ENCODE data around the gene ZNF165. TPM values are rescaled to one million over a fixed set of nuclear protein-coding genes. Genes with fewer than 3 reads are reported as not detected.
"Not testable (repeated sequence)": the region's sequence is repeated elsewhere in the genome, so short reads cannot be mapped to it uniquely, and the experiment has no call there.

The ZNF165 gene
- total RNA-seq (under 1 TPM; 0.24 to 0.42 TPM), polyA plus RNA-seq (1 to 10 TPM in 1 of 2 donors, under 1 TPM in 1; 0.61 to 2.1 TPM)
- long read RNA-seq, donor 1, partial matches to known transcripts: 0 of 3 reads
- long read RNA-seq, donor 1, other reads (novel, unspliced or antisense): 3 of 3 reads
- long read RNA-seq, donor 2, partial matches to known transcripts: 0 of 1 reads
- long read RNA-seq, donor 2, other reads (novel, unspliced or antisense): 1 of 1 reads

DNA sequence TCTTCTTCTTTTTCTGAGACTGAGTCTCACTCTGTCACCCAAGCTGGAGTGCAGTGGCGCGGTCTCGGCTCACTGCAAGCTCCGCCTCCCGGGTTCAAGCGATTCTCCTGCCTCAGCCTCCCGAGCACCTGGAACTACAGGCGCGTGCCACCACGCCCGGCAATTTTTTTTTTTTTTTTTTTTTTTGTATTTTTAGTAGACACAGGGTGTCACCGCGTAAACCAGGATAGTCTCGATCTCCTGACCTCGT, at the start of gene ZNF165:
TSS of gene ZNF165 (plus strand) at position 188 of the 250 bp plus-strand sequence. CDS start 4,913 bp downstream, outside the sequence.
- intact Hi-C loops (cut with DNase I): loop anchor here (5.0 to 10.0 kb wide), 3 partner anchors 42 to 144 kb away; partner anchors contain the start of genes ZSCAN16 (in 1 of the 2) and ZSCAN9 (in 1 of the 2)
- DNase-seq; H3K4me1 ChIP-seq (ENCODE audit: control insufficient read depth in 1 of 2, insufficient read depth in 2 of 2, low read length in 2 of 2); H3K27me3 ChIP-seq (ENCODE audit: control insufficient read depth in 1 of 2, insufficient read depth in 2 of 2, low read length in 1 of 2); H3K36me3 ChIP-seq (ENCODE audit: control insufficient read depth in 1 of 2, insufficient read depth in 2 of 2, low read length in 1 of 2); H3K9me3 ChIP-seq (ENCODE audit: control insufficient read depth, low read length); ATAC-seq (ENCODE audit: low FRiP score): not testable (repeated sequence)
- peak within 1 kb of the TSS; percentile 64 to 71 for H3K4me3 ChIP-seq (ENCODE audit: low read length in 2 of 2)
- 1 to 5% methylated on average over 15 of the region's 15 CpGs for WGBS, 2 donors
- peak within 1 kb of the TSS in 1 of 2 donors; percentile 29 for H3K27ac ChIP-seq (ENCODE audit: low read depth in 1 of 2, low read length in 2 of 2)

DNA sequence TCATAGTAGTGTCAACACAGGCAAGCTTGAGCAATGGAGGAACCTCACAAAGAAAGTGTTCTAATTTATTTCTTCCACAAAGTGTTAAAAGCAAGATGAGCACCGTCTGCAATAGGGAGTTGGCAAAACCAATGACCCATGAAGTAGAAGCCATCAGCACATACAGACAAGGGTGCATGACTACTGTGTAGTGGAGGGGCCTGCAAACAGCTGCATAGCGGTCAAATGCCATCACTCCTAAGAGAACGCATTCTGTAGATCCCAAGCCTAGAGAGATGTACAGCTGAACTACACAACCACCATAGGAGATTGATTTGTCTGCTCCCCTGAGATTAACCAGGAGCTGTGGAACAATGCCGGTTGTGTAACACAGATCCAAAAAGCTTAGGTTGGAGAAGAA, 26.8 kb upstream of the ZNF165 start:
- Histone ChIP-seq H3K36me3 (ENCODE audit: control insufficient read depth in 1 of 2, insufficient read depth in 2 of 2, low read length in 1 of 2) (no peaks in the 10 kb centered on the region), H3K27ac (ENCODE audit: low read depth in 1 of 2, low read length in 2 of 2) (no peak overlapping the region), H3K9me3 (ENCODE audit: control insufficient read depth, low read length) (no peaks in the 10 kb centered on the region), H3K27me3 (ENCODE audit: control insufficient read depth in 1 of 2, insufficient read depth in 2 of 2, low read length in 1 of 2) (no peaks in the 10 kb centered on the region), H3K4me1 (ENCODE audit: control insufficient read depth in 1 of 2, insufficient read depth in 2 of 2, low read length in 2 of 2) (no peaks in the 10 kb centered on the region), H3K4me3 (ENCODE audit: low read length in 2 of 2) (no peak overlapping the region)
- no peak for DNase-seq
- 52 to 62% methylated on average over 4 of the region's 4 CpGs for WGBS, 2 donors
- no peak for ATAC-seq (ENCODE audit: low FRiP score)
- intact Hi-C loops (cut with DNase I): no loop called here

DNA sequence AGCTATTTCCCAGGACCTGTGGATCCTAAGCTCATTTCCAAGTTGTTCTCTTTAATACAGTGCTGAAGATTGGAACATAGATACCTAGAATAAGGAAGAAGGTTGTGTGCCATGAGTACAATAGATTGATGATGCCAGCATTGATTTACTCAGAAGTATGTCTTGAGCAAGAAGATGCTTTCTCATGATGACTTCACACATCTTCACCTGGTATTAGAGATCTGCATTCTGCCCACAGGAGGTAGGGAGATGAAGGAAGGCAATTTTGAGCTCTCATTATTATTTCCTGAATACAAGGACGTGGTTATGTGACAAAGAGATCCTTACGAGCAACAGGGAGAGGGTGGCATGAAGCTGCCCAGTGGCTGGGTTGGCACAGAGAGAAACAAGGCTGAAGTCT, 20.0 kb upstream of the ZNF165 start:
- no peaks in the 10 kb centered on the region for H3K27me3 ChIP-seq (ENCODE audit: control insufficient read depth in 1 of 2, insufficient read depth in 2 of 2, low read length in 1 of 2)
- H3K4me3 ChIP-seq (ENCODE audit: low read length in 2 of 2): no peak overlapping the region
- H3K27ac ChIP-seq (ENCODE audit: low read depth in 1 of 2, low read length in 2 of 2): no peak overlapping the region
- H3K9me3 ChIP-seq (ENCODE audit: control insufficient read depth, low read length): no peaks in the 10 kb centered on the region
- no peaks in the 10 kb centered on the region for H3K4me1 ChIP-seq (ENCODE audit: control insufficient read depth in 1 of 2, insufficient read depth in 2 of 2, low read length in 2 of 2)
- H3K36me3 ChIP-seq (ENCODE audit: control insufficient read depth in 1 of 2, insufficient read depth in 2 of 2, low read length in 1 of 2): no peaks in the 10 kb centered on the region
- 40 to 48% methylated on average over 2 of the region's 2 CpGs for WGBS, 2 donors
- DNase-seq (no peak), ATAC-seq (ENCODE audit: low FRiP score) (no peak)
- intact Hi-C loops (cut with DNase I): no loop called here

DNA sequence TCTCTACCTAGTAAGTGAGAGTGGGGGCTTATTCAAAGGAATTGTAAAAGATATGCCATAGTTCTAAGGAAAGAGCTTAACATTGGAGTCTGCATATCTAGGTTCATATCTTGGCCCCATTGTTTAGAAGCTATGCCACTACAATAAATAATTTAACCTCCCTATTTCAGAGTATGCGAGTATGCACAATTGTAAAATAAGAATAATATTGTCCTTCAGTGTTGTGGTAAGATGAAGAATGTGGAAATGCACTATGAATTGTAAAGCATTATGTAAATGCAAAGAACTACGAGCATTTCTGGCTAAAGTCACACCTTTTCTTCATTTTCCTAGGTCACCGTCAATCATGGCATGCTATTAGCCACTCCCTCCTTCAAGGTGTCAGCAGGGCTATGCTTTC, 16.1 kb upstream of the ZNF165 start:
- intact Hi-C loops (cut with DNase I): no loop called here
- no peaks in the 10 kb centered on the region for H3K36me3 ChIP-seq (ENCODE audit: control insufficient read depth in 1 of 2, insufficient read depth in 2 of 2, low read length in 1 of 2)
- no peak overlapping the region for H3K4me3 ChIP-seq (ENCODE audit: low read length in 2 of 2)
- no peak for DNase-seq
- H3K9me3 ChIP-seq (ENCODE audit: control insufficient read depth, low read length): no peaks in the 10 kb centered on the region
- no peak overlapping the region for H3K27ac ChIP-seq (ENCODE audit: low read depth in 1 of 2, low read length in 2 of 2)
- ATAC-seq (ENCODE audit: low FRiP score): no peak
- no peaks in the 10 kb centered on the region for H3K4me1 ChIP-seq (ENCODE audit: control insufficient read depth in 1 of 2, insufficient read depth in 2 of 2, low read length in 2 of 2)
- WGBS, 2 donors: 52 to 63% methylated on average over 3 of the region's 3 CpGs
- H3K27me3 ChIP-seq (ENCODE audit: control insufficient read depth in 1 of 2, insufficient read depth in 2 of 2, low read length in 1 of 2): no peaks in the 10 kb centered on the region

DNA sequence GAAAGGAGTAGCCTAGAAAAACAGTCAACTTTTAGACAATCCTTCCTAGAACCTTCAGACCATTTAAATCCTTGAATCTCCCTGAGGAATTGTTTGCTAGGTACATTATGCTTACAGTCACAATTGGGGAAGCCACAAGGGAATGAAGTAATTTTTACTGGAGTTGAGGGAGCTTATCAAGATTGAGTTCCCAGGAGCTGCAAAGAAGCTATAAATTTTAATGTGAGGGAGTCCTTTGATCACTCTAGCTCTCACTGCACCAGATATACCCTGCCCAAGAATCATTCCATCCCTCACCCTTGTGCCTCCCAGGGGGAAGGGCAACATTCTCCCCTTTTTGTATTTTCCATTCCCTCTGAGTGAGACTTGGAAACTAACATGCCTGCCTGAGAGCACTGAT, 12.3 kb upstream of the ZNF165 start:
- no peaks in the 10 kb centered on the region for H3K9me3 ChIP-seq (ENCODE audit: control insufficient read depth, low read length)
- intact Hi-C loops (cut with DNase I): no loop called here
- no peak for DNase-seq
- H3K4me3 ChIP-seq (ENCODE audit: low read length in 2 of 2): no peak overlapping the region
- no peaks in the 10 kb centered on the region for H3K36me3 ChIP-seq (ENCODE audit: control insufficient read depth in 1 of 2, insufficient read depth in 2 of 2, low read length in 1 of 2)
- no peaks in the 10 kb centered on the region for H3K4me1 ChIP-seq (ENCODE audit: control insufficient read depth in 1 of 2, insufficient read depth in 2 of 2, low read length in 2 of 2)
- H3K27me3 ChIP-seq (ENCODE audit: control insufficient read depth in 1 of 2, insufficient read depth in 2 of 2, low read length in 1 of 2): no peaks in the 10 kb centered on the region
- no peak overlapping the region for H3K27ac ChIP-seq (ENCODE audit: low read depth in 1 of 2, low read length in 2 of 2)
- no peak for ATAC-seq (ENCODE audit: low FRiP score)

DNA sequence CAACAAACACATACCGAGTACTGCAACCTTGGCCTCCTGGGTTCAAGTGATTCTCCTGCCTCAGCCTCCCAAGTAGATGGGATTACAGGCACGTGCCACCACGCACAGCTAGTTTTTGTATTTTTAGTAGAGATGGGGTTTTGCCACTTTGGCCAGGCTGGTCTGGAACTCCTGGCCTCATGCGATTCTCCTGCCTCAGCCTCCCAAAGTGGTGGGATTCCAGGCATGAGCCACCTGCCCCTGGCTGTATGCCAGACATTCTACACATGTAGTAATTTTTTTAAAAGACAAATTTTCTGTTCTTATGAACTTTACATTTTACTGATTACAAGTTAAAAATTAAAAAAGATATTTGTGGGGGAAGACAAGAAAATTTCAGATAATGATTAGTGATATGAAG, 9.4 kb upstream of the ZNF165 start:
- H3K4me3 ChIP-seq (ENCODE audit: low read length in 2 of 2); DNase-seq; H3K9me3 ChIP-seq (ENCODE audit: control insufficient read depth, low read length); H3K4me1 ChIP-seq (ENCODE audit: control insufficient read depth in 1 of 2, insufficient read depth in 2 of 2, low read length in 2 of 2); H3K27me3 ChIP-seq (ENCODE audit: control insufficient read depth in 1 of 2, insufficient read depth in 2 of 2, low read length in 1 of 2); intact Hi-C loops (cut with DNase I); H3K36me3 ChIP-seq (ENCODE audit: control insufficient read depth in 1 of 2, insufficient read depth in 2 of 2, low read length in 1 of 2); ATAC-seq (ENCODE audit: low FRiP score); H3K27ac ChIP-seq (ENCODE audit: low read depth in 1 of 2, low read length in 2 of 2): not testable (repeated sequence)
- WGBS, 2 donors: 80 to 85% methylated on average over 4 of the region's 4 CpGs

DNA sequence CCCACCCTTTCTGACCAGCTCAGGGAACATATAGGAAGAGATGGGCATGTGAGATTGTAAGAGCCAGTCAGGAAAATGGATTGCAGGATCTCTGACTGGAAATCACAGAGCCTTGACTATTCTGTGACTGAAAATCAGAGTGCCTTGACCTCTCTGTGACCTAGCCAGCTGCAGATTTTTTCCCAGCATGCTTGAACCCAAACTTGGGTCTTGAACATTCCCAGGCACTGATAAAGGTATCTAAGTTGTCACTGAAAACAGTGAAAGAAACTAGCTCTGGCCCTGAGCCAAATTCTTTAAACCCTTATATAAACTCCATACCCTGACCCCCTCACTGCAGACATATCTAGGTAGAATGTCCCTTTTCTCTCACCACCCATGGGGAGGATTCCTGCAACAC, 2.3 kb upstream of the ZNF165 start:
- peaks cover 0 to 2% of the 10 kb centered on the region in 2 donors for H3K4me1 ChIP-seq (ENCODE audit: control insufficient read depth in 1 of 2, insufficient read depth in 2 of 2, low read length in 2 of 2)
- H3K36me3 ChIP-seq (ENCODE audit: control insufficient read depth in 1 of 2, insufficient read depth in 2 of 2, low read length in 1 of 2): no peaks in the 10 kb centered on the region
- no peaks in the 10 kb centered on the region for H3K9me3 ChIP-seq (ENCODE audit: control insufficient read depth, low read length)
- intact Hi-C loops (cut with DNase I): no loop called here
- DNase-seq (no peak), ATAC-seq (ENCODE audit: low FRiP score) (no peak)
- no peak overlapping the region for H3K27ac ChIP-seq (ENCODE audit: low read depth in 1 of 2, low read length in 2 of 2)
- no peak overlapping the region for H3K4me3 ChIP-seq (ENCODE audit: low read length in 2 of 2)
- no peaks in the 10 kb centered on the region for H3K27me3 ChIP-seq (ENCODE audit: control insufficient read depth in 1 of 2, insufficient read depth in 2 of 2, low read length in 1 of 2)

DNA sequence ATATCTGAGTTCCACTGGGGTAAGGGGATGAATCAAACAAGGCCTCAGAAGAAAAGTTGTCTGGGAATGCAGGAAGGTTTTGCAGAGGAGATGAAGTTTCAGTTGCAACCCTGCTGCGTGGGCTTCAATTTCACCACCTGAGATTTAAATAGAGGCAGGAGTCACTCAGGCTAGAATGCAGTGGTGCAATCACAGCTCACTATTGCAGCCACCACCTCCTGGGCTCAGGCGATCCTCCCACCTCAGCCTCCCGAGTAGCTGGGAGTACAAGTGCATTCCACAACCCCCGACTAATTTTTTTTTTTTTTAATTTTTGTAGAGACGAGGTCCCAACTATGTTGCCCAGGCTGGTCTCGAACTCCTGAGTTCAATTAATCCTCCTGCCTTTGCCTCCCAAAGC, 1.5 kb upstream of the ZNF165 start:
- 65 to 72% methylated on average over 6 of the region's 6 CpGs for WGBS, 2 donors
- Histone ChIP-seq H3K4me1 (ENCODE audit: control insufficient read depth in 1 of 2, insufficient read depth in 2 of 2, low read length in 2 of 2) (peaks cover 0 to 2% of the 10 kb centered on the region in 2 donors), H3K27ac (ENCODE audit: low read depth in 1 of 2, low read length in 2 of 2) (no peak overlapping the region), H3K4me3 (ENCODE audit: low read length in 2 of 2) (no peak overlapping the region), H3K9me3 (ENCODE audit: control insufficient read depth, low read length) (no peaks in the 10 kb centered on the region), H3K27me3 (ENCODE audit: control insufficient read depth in 1 of 2, insufficient read depth in 2 of 2, low read length in 1 of 2) (no peaks in the 10 kb centered on the region), H3K36me3 (ENCODE audit: control insufficient read depth in 1 of 2, insufficient read depth in 2 of 2, low read length in 1 of 2) (no peaks in the 10 kb centered on the region)
- intact Hi-C loops (cut with DNase I): no loop called here
- no peak for DNase-seq
- ATAC-seq (ENCODE audit: low FRiP score): no peak

DNA sequence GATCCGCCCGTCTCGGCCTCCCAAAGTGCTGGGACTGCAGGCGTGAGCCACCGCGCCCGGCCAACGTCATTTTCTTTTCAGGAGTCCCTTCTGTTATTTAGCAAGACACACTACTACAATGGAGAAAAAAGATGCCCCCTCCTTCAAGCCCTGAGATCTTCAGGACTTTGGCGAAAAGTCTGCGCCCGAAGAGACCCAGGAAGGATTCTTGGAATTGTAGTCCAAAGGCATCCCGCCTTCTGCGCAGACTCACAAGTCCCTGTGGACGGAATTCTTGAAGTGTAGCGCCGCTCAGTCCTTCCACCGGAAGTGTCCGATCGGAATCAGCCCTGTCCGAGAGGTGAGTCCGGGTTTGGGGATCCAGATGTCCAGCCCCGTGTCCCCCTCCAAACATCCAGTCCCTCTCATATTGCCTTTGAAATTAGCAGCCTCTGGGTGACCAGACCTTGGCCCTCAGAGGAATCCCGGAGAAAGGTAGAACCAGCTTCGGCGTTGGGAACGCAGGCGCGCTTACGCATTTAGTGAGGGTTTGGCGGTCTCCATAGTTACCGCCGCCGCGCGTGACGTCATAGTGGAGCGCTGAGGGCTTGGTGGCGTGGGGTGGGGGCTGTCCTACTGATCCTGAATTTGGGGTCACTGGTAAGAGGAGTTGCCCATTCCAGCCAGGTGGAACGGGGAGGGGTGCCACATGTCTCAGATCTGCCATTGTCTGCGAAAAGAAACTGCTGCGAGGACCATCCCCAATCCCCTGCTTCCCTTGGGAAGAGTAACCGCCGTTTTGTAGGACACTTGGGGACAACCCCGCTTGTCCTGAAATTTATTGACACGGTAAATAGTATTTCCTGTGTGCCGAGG, 490 bp downstream of the ZNF165 start:
- H3K4me1 ChIP-seq (ENCODE audit: control insufficient read depth in 1 of 2, insufficient read depth in 2 of 2, low read length in 2 of 2): peaks cover 0 to 2% of the 10 kb centered on the region in 2 donors
- peak; percentile 99 for ATAC-seq (ENCODE audit: low FRiP score)
- peak; percentile 96 for DNase-seq
- peak overlapping the region in 1 of 2 donors; percentile 29 for H3K27ac ChIP-seq (ENCODE audit: low read depth in 1 of 2, low read length in 2 of 2)
- H3K4me3 ChIP-seq (ENCODE audit: low read length in 2 of 2): peak overlapping the region; percentile 64 to 71
- H3K36me3 ChIP-seq (ENCODE audit: control insufficient read depth in 1 of 2, insufficient read depth in 2 of 2, low read length in 1 of 2): peaks cover 0 to 2% of the 10 kb centered on the region in 2 donors
- intact Hi-C loops (cut with DNase I): loop anchor here (5.0 to 10.0 kb wide), 3 partner anchors 41 to 144 kb away; partner anchors contain the start of genes ZSCAN16 (in 1 of the 2) and ZSCAN9 (in 1 of the 2)
- H3K27me3 ChIP-seq (ENCODE audit: control insufficient read depth in 1 of 2, insufficient read depth in 2 of 2, low read length in 1 of 2): no peaks in the 10 kb centered on the region
- no peaks in the 10 kb centered on the region for H3K9me3 ChIP-seq (ENCODE audit: control insufficient read depth, low read length)
- 1% methylated on average over 46 of the region's 46 CpGs for whole genome bisulfite sequencing, 2 donors
